ENCODE results near the gene CAV3.

Gene CAV3

GRCh38 chr3:8762607-8763377 is 29.2 kb downstream of the CAV3 start:
- H3K4me1 ChIP-seq (ENCODE audit: control insufficient read depth, insufficient read depth, low read length): no peaks in the 10 kb centered on the region
- no peak overlapping the region for H3K9ac ChIP-seq (ENCODE audit: low read depth, low read length)
- no peak overlapping the region for H3K4me3 ChIP-seq (ENCODE audit: low read depth, low read length)
- no peak overlapping the region for H3K27ac ChIP-seq (ENCODE audit: low read depth, low read length)
- no peaks in the 10 kb centered on the region for H3K9me3 ChIP-seq (ENCODE audit: control insufficient read depth, insufficient read depth, low read length)
- peaks cover 40% of the 10 kb centered on the region for H3K27me3 ChIP-seq (ENCODE audit: control insufficient read depth, insufficient read depth, low read length)
- H3K36me3 ChIP-seq (ENCODE audit: control insufficient read depth, insufficient read depth, low read length): no peaks in the 10 kb centered on the region

GRCh38 chr3:8764528-8764927 is 30.9 kb downstream of the CAV3 start:
- no peak overlapping the region for H3K4me3 ChIP-seq (ENCODE audit: low read depth, low read length)
- H3K27ac ChIP-seq (ENCODE audit: low read depth, low read length): no peak overlapping the region
- no peak overlapping the region for H3K9ac ChIP-seq (ENCODE audit: low read depth, low read length)
- H3K27me3 ChIP-seq (ENCODE audit: control insufficient read depth, insufficient read depth, low read length): peaks cover 55% of the 10 kb centered on the region
- no peaks in the 10 kb centered on the region for H3K9me3 ChIP-seq (ENCODE audit: control insufficient read depth, insufficient read depth, low read length)
- no peaks in the 10 kb centered on the region for H3K36me3 ChIP-seq (ENCODE audit: control insufficient read depth, insufficient read depth, low read length)
- peaks cover 9% of the 10 kb centered on the region for H3K4me1 ChIP-seq (ENCODE audit: control insufficient read depth, insufficient read depth, low read length)

- Histone ChIP-seq H3K27me3 (ENCODE audit: control insufficient read depth, insufficient read depth, low read length) (peaks cover 63% of the 10 kb centered on the region), H3K4me1 (ENCODE audit: control insufficient read depth, insufficient read depth, low read length) (peaks cover 19% of the 10 kb centered on the region), H3K27ac (ENCODE audit: low read depth, low read length) (no peak overlapping the region), H3K9ac (ENCODE audit: low read depth, low read length) (no peak overlapping the region), H3K4me3 (ENCODE audit: low read depth, low read length) (no peak overlapping the region), H3K36me3 (ENCODE audit: control insufficient read depth, insufficient read depth, low read length) (no peaks in the 10 kb centered on the region), H3K9me3 (ENCODE audit: control insufficient read depth, insufficient read depth, low read length) (no peaks in the 10 kb centered on the region)
Observed at GRCh38 chr3:8765528-8765927, 31.9 kb downstream of the CAV3 start.

DNA sequence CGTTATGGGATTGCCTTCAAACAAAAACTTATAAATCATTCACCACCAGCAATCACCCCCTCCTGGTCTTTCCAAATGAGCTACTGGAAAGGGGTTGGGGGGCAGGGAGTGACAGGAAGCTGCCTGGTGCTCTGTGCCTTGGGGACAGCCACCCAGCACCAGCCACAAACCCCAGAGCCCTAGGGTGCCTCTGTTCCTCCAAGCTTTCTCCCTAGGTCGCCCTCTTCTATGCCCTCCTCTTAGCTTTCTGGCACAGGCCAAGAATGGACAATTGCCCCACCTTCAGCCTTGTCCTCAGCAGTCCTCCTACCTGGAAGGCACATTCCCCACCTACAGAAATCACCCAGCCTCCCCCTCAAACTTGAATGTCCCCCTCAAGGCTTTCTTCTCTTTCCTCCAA is 32.5 kb downstream of the CAV3 start:
- Histone ChIP-seq H3K9ac (ENCODE audit: low read depth, low read length) (no peak overlapping the region), H3K27me3 (ENCODE audit: control insufficient read depth, insufficient read depth, low read length) (peaks cover 63% of the 10 kb centered on the region), H3K4me3 (ENCODE audit: low read depth, low read length) (no peak overlapping the region), H3K9me3 (ENCODE audit: control insufficient read depth, insufficient read depth, low read length) (no peaks in the 10 kb centered on the region), H3K27ac (ENCODE audit: low read depth, low read length) (no peak overlapping the region), H3K4me1 (ENCODE audit: control insufficient read depth, insufficient read depth, low read length) (peaks cover 25% of the 10 kb centered on the region), H3K36me3 (ENCODE audit: control insufficient read depth, insufficient read depth, low read length) (no peaks in the 10 kb centered on the region)

GRCh38 chr3:8767256-8767666 is 33.7 kb downstream of the CAV3 start:
- Histone ChIP-seq H3K9ac (ENCODE audit: low read depth, low read length) (no peak overlapping the region), H3K27me3 (ENCODE audit: control insufficient read depth, insufficient read depth, low read length) (peaks cover 63% of the 10 kb centered on the region), H3K4me3 (ENCODE audit: low read depth, low read length) (peak overlapping the region; percentile 54; the same call in 1 of the 2 replicates), H3K9me3 (ENCODE audit: control insufficient read depth, insufficient read depth, low read length) (no peaks in the 10 kb centered on the region), H3K27ac (ENCODE audit: low read depth, low read length) (no peak overlapping the region), H3K4me1 (ENCODE audit: control insufficient read depth, insufficient read depth, low read length) (peaks cover 30% of the 10 kb centered on the region), H3K36me3 (ENCODE audit: control insufficient read depth, insufficient read depth, low read length) (no peaks in the 10 kb centered on the region)

DNA sequence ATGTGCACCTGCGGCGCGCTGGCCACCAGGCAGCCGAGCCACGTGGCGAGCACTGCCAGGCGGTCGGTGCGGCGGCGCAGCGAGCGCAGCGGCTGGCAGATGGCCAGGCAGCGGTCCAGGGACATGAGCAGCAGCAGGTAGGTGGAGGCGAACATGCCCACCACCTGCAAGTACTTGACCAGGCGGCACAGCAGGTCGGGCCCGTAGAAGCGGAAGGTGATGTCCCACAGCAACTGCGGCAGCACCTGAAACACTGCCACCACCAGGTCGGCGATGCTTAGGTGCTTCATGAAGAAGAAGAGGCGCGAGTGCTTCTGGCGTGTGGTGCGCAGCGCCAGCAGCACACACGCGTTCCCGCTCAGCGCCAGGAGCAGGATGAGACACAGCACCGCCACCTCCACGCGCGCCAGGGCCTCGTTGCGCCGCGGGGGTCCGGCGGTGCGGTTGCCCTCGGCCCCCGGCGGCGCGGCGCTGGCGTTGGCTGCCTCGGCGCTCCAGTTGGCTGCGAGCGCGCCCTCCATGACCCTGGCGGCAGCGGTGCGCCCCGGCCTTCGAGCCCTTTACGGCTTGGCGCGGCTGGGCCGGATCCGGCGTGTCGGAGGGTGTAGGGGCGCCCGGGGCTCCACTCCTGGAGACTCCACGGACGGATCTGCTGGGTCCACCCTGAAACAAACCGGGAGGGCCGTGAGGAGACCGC is 34.2 kb downstream of the CAV3 start:
- peak overlapping the region; percentile 54 for H3K4me3 ChIP-seq (ENCODE audit: low read depth, low read length)
- H3K9ac ChIP-seq (ENCODE audit: low read depth, low read length): no peak overlapping the region
- peaks cover 63% of the 10 kb centered on the region for H3K27me3 ChIP-seq (ENCODE audit: control insufficient read depth, insufficient read depth, low read length)
- H3K9me3 ChIP-seq (ENCODE audit: control insufficient read depth, insufficient read depth, low read length): no peaks in the 10 kb centered on the region
- H3K36me3 ChIP-seq (ENCODE audit: control insufficient read depth, insufficient read depth, low read length): no peaks in the 10 kb centered on the region
- no peak overlapping the region for H3K27ac ChIP-seq (ENCODE audit: low read depth, low read length)
- H3K4me1 ChIP-seq (ENCODE audit: control insufficient read depth, insufficient read depth, low read length): peaks cover 30% of the 10 kb centered on the region

GRCh38 chr3:8768364-8769087 is 34.9 kb downstream of the CAV3 start:
- Histone ChIP-seq H3K4me1 (ENCODE audit: control insufficient read depth, insufficient read depth, low read length) (peaks cover 30% of the 10 kb centered on the region), H3K27me3 (ENCODE audit: control insufficient read depth, insufficient read depth, low read length) (peaks cover 63% of the 10 kb centered on the region), H3K27ac (ENCODE audit: low read depth, low read length) (no peak overlapping the region), H3K4me3 (ENCODE audit: low read depth, low read length) (peak overlapping the region; percentile 54), H3K9ac (ENCODE audit: low read depth, low read length) (no peak overlapping the region), H3K36me3 (ENCODE audit: control insufficient read depth, insufficient read depth, low read length) (no peaks in the 10 kb centered on the region), H3K9me3 (ENCODE audit: control insufficient read depth, insufficient read depth, low read length) (no peaks in the 10 kb centered on the region)

GRCh38 chr3:8769088-8769822 is 35.7 kb downstream of the CAV3 start, which contains the start of gene OXTR:
OXTR (minus strand) TSS chr3:8769613; CDS start chr3:8768187, 1,426 bp downstream.
- no peak within 1 kb of the TSS for H3K9ac ChIP-seq (ENCODE audit: low read depth, low read length)
- H3K27me3 ChIP-seq (ENCODE audit: control insufficient read depth, insufficient read depth, low read length): peaks cover 58% of the 10 kb centered on the region
- no peaks in the 10 kb centered on the region for H3K36me3 ChIP-seq (ENCODE audit: control insufficient read depth, insufficient read depth, low read length)

GRCh38 chr3:8773941-8774542 is 40.4 kb downstream of the CAV3 start:
- Histone ChIP-seq H3K4me3 (ENCODE audit: low read depth, low read length) (no peak overlapping the region), H3K9me3 (ENCODE audit: control insufficient read depth, insufficient read depth, low read length) (no peaks in the 10 kb centered on the region), H3K9ac (ENCODE audit: low read depth, low read length) (no peak overlapping the region), H3K4me1 (ENCODE audit: control insufficient read depth, insufficient read depth, low read length) (peaks cover 23% of the 10 kb centered on the region), H3K27me3 (ENCODE audit: control insufficient read depth, insufficient read depth, low read length) (peaks cover 10% of the 10 kb centered on the region), H3K27ac (ENCODE audit: low read depth, low read length) (no peak overlapping the region), H3K36me3 (ENCODE audit: control insufficient read depth, insufficient read depth, low read length) (no peaks in the 10 kb centered on the region)

More at GRCh38 chr3:8769088-8769822, 35.7 kb downstream of the CAV3 start, which contains the start of gene OXTR:
- Histone ChIP-seq H3K9me3 (ENCODE audit: control insufficient read depth, insufficient read depth, low read length) (no peaks in the 10 kb centered on the region), H3K4me1 (ENCODE audit: control insufficient read depth, insufficient read depth, low read length) (peaks cover 30% of the 10 kb centered on the region), H3K4me3 (ENCODE audit: low read depth, low read length) (peak within 1 kb of the TSS; percentile 54), H3K27ac (ENCODE audit: low read depth, low read length) (peak within 1 kb of the TSS; percentile 66)

DNA sequence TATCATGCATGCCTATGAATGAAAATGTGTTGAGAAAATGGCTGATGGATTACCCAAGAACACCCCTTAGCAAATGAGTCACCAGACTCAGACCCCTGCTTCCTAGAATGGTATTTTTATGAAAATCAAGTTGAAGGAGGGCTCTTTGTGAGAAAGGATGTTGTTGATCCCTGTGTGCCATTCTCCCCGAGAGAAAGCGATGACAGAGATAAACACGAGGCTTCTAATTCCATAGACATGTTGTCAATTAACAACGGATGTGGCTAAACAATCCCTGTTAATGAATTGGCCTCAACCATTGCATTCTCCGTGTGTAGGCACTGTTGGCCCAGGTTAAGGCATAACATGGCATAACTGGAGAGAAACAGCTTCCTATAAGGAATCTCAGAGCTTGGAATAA is 41.6 kb downstream of the CAV3 start:
- Histone ChIP-seq H3K9ac (ENCODE audit: low read depth, low read length) (no peak overlapping the region), H3K4me1 (ENCODE audit: control insufficient read depth, insufficient read depth, low read length) (peaks cover 15% of the 10 kb centered on the region), H3K4me3 (ENCODE audit: low read depth, low read length) (no peak overlapping the region), H3K27ac (ENCODE audit: low read depth, low read length) (peak overlapping the region; percentile 14), H3K27me3 (ENCODE audit: control insufficient read depth, insufficient read depth, low read length) (peaks cover under 1% of the 10 kb centered on the region), H3K36me3 (ENCODE audit: control insufficient read depth, insufficient read depth, low read length) (no peaks in the 10 kb centered on the region), H3K9me3 (ENCODE audit: control insufficient read depth, insufficient read depth, low read length) (no peaks in the 10 kb centered on the region)
